ENCODE data around the gene MELK.

MELK gene

DNA sequence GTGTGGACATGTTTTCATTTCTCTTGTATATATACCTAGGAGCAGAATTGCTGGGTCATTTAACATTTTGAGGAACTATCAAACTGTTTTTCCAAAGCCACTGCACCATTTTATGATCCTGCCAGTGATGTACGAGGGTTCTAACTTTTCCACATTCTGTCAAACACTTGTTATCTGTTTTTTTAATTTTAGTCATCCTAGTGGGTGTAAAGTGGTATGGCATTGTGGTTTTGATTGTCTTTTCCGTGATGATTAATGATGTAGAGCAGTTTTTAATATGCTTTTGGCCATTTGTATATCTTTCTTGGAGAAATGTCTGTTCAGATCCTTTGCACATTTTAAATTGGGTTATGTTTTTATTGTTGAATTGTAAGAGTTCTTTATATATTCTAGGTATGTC lies 107.0 kb downstream of the MELK start:
- Histone ChIP-seq H3K36me3 (ENCODE audit: control insufficient read depth, insufficient read depth, low read length) (no peaks in the 10 kb centered on the region), H3K9ac (ENCODE audit: low read length) (no peak overlapping the region), H3K27me3 (ENCODE audit: control insufficient read depth, insufficient read depth, low read length) (no peaks in the 10 kb centered on the region)

DNA sequence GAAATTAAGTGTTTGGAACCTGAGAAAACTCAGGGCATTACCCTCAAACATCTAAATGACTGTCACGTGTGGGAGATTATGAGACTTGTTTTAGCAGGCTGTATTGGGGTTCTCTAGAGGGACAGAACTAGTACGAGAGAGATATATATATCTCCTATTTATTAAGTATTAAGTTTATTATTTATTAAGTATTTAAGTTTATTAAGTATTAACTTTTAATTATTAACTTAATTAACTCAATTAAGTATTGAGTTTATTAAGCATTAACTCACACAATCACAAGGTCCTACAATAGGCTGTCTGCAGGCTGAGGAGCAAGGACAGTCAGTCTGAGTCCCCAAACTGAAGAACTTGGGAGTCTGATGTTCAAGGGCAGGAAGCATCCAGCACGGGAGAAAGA lies 113.8 kb downstream of the MELK start:
- Histone ChIP-seq H3K4me1 (ENCODE audit: control insufficient read depth, insufficient read depth, low read length) (no peaks in the 10 kb centered on the region), H3K9ac (ENCODE audit: low read length) (no peak overlapping the region), H3K27me3 (ENCODE audit: control insufficient read depth, insufficient read depth, low read length) (no peaks in the 10 kb centered on the region), H3K4me3 (ENCODE audit: low read length) (no peak overlapping the region), H3K36me3 (ENCODE audit: control insufficient read depth, insufficient read depth, low read length) (no peaks in the 10 kb centered on the region), H3K9me3 (ENCODE audit: control insufficient read depth, low read length) (no peaks in the 10 kb centered on the region)

More for the DNA sequence above, 107.0 kb downstream of the MELK start:
- Histone ChIP-seq H3K4me1 (ENCODE audit: control insufficient read depth, insufficient read depth, low read length) (no peaks in the 10 kb centered on the region), H3K4me3 (ENCODE audit: low read length) (no peak overlapping the region), H3K9me3 (ENCODE audit: control insufficient read depth, low read length) (no peaks in the 10 kb centered on the region)

DNA sequence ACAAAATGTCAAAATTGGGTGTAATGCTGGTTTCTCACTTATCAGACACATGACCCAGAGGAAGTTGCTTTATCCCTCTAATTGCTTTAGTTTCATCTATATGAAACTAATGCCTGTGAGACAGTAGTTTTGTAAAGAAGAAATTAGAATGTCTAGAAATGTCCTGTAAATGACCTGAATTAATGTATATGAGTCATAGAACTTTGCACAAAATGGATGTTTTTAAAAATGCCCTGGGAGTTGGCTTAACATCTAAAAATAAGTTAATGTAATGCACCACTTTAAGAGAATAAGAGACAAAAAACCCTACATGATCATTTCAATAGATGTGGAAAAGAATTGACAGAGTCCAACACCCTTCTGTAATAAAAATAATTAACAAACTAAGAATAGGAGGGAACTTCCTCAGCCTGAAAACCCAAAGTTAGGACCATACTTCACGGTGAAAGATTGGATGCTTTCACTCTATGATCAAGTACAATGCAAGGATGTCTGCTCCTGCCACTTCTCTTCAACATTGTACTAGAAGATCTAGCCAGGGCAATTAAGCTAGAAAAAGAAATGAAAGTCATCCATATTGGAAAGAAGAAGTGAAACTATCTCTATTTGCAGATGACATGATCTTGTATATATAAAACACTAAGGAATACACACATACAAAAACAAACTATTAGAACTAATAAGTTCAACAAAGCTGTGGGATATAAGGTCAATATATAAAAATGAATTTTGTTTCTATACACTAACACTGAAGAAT lies 117.9 kb downstream of the MELK start:
- Histone ChIP-seq H3K36me3 (ENCODE audit: control insufficient read depth, insufficient read depth, low read length) (no peaks in the 10 kb centered on the region), H3K9ac (ENCODE audit: low read length) (no peak overlapping the region), H3K4me1 (ENCODE audit: control insufficient read depth, insufficient read depth, low read length) (no peaks in the 10 kb centered on the region), H3K9me3 (ENCODE audit: control insufficient read depth, low read length) (no peaks in the 10 kb centered on the region), H3K4me3 (ENCODE audit: low read length) (no peak overlapping the region), H3K27me3 (ENCODE audit: control insufficient read depth, insufficient read depth, low read length) (no peaks in the 10 kb centered on the region)

DNA sequence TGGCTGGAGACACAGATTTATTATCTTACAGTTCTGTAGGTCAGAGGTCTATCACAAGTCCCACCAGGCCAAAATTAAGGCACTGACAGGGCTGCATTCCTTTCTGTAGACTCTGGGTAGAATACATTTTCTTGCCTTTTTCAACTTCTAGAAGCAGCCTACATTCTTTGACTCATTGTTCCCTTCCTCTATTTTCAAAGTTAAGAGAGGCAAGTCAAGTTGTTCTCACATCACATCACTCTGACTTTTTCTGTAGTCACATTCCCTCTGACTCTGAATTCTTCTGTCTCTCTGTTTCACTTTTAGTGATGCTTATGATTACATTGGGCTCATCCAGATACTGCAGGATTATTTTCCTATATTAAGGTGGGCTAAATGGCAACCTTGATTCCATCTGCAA lies 119.0 kb downstream of the MELK start:
- no peaks in the 10 kb centered on the region for H3K9me3 ChIP-seq (ENCODE audit: control insufficient read depth, low read length)
- H3K27me3 ChIP-seq (ENCODE audit: control insufficient read depth, insufficient read depth, low read length) = no peaks in the 10 kb centered on the region
- H3K4me1 ChIP-seq (ENCODE audit: control insufficient read depth, insufficient read depth, low read length) = no peaks in the 10 kb centered on the region
- H3K9ac ChIP-seq (ENCODE audit: low read length) = no peak overlapping the region
- H3K4me3 ChIP-seq (ENCODE audit: low read length) = no peak overlapping the region
- no peaks in the 10 kb centered on the region for H3K36me3 ChIP-seq (ENCODE audit: control insufficient read depth, insufficient read depth, low read length)

DNA sequence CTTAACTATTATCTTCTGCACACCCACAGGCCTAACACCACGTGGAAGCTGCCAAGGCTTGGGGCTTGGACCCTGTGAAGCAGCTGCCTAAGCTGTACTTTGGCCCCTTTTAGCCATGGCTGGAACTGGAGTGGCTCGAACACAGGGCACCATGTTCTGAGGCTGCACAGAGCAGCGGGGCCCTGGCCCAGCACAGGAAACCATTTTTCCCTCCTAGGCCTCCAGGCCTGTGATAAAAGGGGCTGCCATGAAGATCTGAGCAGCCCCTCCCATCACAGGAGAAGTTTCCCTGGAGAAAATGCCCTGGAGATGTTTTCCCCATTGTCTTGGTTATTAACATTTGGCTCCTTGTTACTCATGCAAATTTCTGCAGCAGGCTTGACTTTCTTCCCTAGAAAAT lies 126.3 kb downstream of the MELK start:
- no peak overlapping the region for H3K9ac ChIP-seq (ENCODE audit: low read length)
- no peaks in the 10 kb centered on the region for H3K9me3 ChIP-seq (ENCODE audit: control insufficient read depth, low read length)
- H3K4me3 ChIP-seq (ENCODE audit: low read length) = no peak overlapping the region
- no peaks in the 10 kb centered on the region for H3K36me3 ChIP-seq (ENCODE audit: control insufficient read depth, insufficient read depth, low read length)
- H3K4me1 ChIP-seq (ENCODE audit: control insufficient read depth, insufficient read depth, low read length) = no peaks in the 10 kb centered on the region
- no peaks in the 10 kb centered on the region for H3K27me3 ChIP-seq (ENCODE audit: control insufficient read depth, insufficient read depth, low read length)

DNA sequence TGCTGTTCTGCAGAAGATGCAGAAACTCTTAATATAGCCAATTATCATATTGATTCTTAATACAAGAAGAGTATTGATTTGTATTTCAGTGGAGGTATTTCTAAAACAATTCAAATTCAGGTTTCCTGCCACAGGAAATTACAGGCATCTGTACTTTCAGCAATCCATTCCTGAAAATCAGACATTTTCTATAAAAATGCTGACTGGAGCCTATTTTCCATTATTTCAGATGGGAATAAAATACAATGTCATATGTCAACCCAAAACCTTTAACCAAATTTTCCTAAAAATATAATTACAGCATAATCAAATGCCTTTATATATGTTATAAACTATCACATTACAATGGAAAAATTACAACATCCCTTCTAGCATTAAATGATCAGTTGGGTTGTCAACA lies 131.5 kb downstream of the MELK start:
- no peaks in the 10 kb centered on the region for H3K27me3 ChIP-seq (ENCODE audit: control insufficient read depth, insufficient read depth, low read length)
- H3K4me3 ChIP-seq (ENCODE audit: low read length) = no peak overlapping the region
- H3K4me1 ChIP-seq (ENCODE audit: control insufficient read depth, insufficient read depth, low read length) = no peaks in the 10 kb centered on the region
- no peaks in the 10 kb centered on the region for H3K36me3 ChIP-seq (ENCODE audit: control insufficient read depth, insufficient read depth, low read length)
- no peaks in the 10 kb centered on the region for H3K9me3 ChIP-seq (ENCODE audit: control insufficient read depth, low read length)
- no peak overlapping the region for H3K9ac ChIP-seq (ENCODE audit: low read length)

DNA sequence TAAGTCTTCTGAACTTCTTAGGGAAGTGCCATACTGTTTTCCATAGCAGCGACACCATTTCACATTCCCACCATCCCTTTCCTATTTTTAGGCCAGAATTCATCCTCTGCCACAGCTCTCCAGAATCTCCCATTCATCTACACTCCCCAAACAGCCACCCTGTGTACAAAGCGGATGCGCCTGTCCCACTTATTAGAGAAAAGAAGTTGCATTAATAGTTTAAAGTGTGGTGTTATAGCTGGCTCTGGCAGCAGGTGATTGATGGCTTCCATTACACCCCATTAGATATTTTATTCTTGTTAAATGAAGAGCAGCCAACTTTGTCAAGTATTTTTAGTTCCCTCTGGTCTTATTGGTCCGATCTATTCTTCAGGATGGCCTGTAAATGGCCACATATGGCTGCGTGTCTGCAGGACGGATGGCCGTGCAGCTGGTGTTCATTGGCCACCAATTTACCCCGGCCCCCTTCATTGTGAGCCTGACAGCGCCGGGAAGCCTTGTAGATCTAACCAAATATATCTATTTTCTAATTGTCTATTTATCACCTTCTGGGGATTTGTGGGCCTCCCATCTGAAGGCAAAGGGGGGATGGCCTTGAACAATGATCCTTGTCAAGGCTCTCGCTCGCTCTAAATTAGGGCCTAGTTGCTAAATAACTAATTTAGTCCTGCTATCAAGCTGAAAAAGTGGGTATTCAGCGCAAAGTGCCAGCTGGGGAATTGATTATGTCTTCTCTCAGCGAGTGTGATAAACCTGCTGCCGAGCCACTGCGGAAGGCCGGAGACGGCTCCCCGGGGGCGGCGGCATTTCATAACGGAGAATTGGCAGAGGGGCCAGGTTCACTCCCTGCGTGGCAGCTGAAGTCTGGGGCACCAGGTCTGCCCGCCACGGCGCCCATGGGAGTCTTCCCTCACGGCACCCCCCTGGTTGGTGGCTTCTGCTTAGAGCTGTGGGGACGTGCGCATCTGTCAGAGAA lies 141.1 kb downstream of the MELK start:
- H3K4me3 ChIP-seq (ENCODE audit: low read length) = no peak overlapping the region
- H3K27me3 ChIP-seq (ENCODE audit: control insufficient read depth, insufficient read depth, low read length) = no peaks in the 10 kb centered on the region
- no peaks in the 10 kb centered on the region for H3K9me3 ChIP-seq (ENCODE audit: control insufficient read depth, low read length)

DNA sequence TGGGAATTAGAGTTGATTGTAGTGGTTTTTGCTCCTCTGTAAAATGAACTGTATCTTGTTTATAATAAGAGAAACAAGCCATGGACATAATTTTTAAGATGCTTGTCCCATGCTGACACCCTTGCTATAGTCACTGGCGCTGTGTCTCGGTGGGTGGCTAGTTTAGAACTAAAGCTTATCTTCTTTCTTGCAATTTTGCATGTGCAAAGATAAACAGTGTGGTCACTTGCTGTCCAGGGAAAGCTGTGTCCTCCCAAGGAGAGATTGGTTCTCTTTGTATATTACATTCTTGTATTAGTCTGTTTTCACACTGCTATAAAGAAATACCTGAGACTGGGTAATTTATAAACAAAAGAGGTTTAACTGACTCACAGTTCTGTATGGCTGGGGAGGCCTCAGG lies 143.8 kb downstream of the MELK start:
- no peaks in the 10 kb centered on the region for H3K4me1 ChIP-seq (ENCODE audit: control insufficient read depth, insufficient read depth, low read length)

More for the DNA sequence above, 141.1 kb downstream of the MELK start:
- Histone ChIP-seq H3K9ac (ENCODE audit: low read length) (no peak overlapping the region), H3K4me1 (ENCODE audit: control insufficient read depth, insufficient read depth, low read length) (no peaks in the 10 kb centered on the region), H3K36me3 (ENCODE audit: control insufficient read depth, insufficient read depth, low read length) (no peaks in the 10 kb centered on the region)

DNA sequence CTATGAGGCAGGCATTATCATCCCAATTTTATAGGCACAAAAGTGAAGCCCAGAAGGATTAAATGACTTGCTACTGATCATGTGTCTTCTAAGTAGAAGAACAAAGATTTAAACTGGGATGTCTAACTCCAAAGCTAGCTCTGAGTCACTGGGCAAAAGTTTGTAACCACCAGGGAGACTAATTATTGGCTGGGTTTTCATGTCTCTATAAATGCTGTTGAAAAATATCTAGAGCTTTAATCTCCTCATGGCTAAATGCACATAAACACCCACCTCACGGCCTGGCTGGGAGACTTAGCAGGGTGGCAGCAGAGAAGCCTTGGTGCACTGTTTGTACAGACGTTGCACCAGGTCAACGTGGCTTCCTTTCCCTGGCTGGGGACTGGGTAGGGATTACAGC lies 144.6 kb downstream of the MELK start:
- Histone ChIP-seq H3K9me3 (ENCODE audit: control insufficient read depth, low read length) (no peaks in the 10 kb centered on the region), H3K36me3 (ENCODE audit: control insufficient read depth, insufficient read depth, low read length) (no peaks in the 10 kb centered on the region), H3K4me1 (ENCODE audit: control insufficient read depth, insufficient read depth, low read length) (no peaks in the 10 kb centered on the region), H3K9ac (ENCODE audit: low read length) (no peak overlapping the region), H3K4me3 (ENCODE audit: low read length) (no peak overlapping the region), H3K27me3 (ENCODE audit: control insufficient read depth, insufficient read depth, low read length) (no peaks in the 10 kb centered on the region)

More for the DNA sequence above, 143.8 kb downstream of the MELK start:
- Histone ChIP-seq H3K36me3 (ENCODE audit: control insufficient read depth, insufficient read depth, low read length) (no peaks in the 10 kb centered on the region), H3K27me3 (ENCODE audit: control insufficient read depth, insufficient read depth, low read length) (no peaks in the 10 kb centered on the region), H3K4me3 (ENCODE audit: low read length) (no peak overlapping the region), H3K9ac (ENCODE audit: low read length) (no peak overlapping the region), H3K9me3 (ENCODE audit: control insufficient read depth, low read length) (no peaks in the 10 kb centered on the region)

DNA sequence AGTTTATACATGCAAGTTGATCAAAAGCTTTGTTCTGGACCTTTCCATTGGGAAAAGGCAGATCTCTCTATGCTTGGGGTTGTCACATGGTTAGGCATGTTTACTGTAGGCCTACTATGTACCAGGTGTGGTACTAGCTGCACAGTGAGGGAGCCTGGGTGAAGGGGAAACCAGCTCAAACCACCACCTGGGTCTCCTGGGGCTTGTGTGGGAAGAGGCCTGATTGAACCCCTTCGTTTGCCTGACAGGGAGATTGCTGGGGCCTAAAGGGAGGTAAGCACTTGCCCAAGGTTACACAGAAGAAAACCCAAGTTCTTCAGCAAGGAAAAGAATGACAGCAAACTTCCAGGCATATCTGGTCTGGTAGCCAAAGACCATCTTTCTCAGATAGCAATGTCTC lies 145.9 kb downstream of the MELK start:
- Histone ChIP-seq H3K9me3 (ENCODE audit: control insufficient read depth, low read length) (no peaks in the 10 kb centered on the region), H3K4me3 (ENCODE audit: low read length) (no peak overlapping the region), H3K27me3 (ENCODE audit: control insufficient read depth, insufficient read depth, low read length) (no peaks in the 10 kb centered on the region), H3K9ac (ENCODE audit: low read length) (no peak overlapping the region), H3K4me1 (ENCODE audit: control insufficient read depth, insufficient read depth, low read length) (no peaks in the 10 kb centered on the region), H3K36me3 (ENCODE audit: control insufficient read depth, insufficient read depth, low read length) (no peaks in the 10 kb centered on the region)

DNA sequence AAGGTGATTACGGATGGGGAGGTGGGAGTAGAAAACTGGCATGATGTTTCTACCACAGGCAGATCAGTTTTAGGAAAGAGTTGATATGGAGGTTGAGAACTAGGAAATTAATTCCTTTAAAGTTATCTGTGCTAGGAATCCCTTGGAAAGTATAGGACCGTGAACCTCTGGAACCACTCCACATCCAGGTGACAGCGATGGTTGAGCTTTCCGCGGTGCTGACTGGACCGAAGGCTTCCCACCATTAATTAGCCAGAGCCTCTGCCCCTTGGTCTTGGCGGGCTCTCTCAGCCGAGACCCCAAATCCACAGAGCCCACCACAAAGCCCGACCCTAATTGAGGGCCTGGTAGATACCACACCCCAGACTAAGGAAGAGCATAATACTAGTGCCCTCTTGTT lies 147.3 kb downstream of the MELK start:
- Histone ChIP-seq H3K4me3 (ENCODE audit: low read length) (no peak overlapping the region), H3K36me3 (ENCODE audit: control insufficient read depth, insufficient read depth, low read length) (no peaks in the 10 kb centered on the region), H3K9ac (ENCODE audit: low read length) (no peak overlapping the region), H3K27me3 (ENCODE audit: control insufficient read depth, insufficient read depth, low read length) (no peaks in the 10 kb centered on the region), H3K9me3 (ENCODE audit: control insufficient read depth, low read length) (no peaks in the 10 kb centered on the region), H3K4me1 (ENCODE audit: control insufficient read depth, insufficient read depth, low read length) (no peaks in the 10 kb centered on the region)

DNA sequence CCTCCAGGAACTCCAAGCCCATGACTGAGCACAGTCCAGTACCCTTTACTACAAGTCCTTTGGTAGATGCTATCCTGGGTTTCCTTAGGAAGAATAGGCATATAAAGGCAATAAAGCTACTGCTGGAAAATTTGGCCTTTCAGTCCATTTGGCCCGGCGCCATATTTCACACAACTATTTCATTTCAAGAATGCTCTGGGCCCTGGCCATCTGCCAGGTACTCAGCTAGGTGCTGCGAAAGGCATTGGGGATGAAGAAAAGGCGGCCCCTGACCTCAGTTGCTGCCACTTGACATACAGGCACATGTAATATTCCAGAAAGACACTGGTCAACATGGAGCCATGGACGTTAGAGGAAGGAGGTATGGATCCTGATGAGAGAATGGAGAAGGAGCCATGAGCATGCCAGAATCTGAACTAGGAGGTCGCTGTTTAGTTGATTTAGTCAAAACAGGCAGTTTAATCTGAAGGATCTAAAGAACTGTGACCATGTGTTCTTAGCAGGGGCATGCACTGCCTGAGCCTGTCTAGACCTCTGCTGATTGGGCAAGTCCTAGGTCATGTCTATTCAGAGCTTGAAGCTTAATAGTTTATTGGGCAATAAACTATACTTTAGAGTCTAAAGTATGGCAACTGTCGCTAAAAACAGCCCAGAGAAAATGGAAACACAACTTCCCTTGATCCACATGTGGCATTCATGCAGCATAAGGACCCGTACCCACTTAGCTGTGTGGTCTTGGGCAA lies 149.3 kb downstream of the MELK start:
- H3K36me3 ChIP-seq (ENCODE audit: control insufficient read depth, insufficient read depth, low read length) = no peaks in the 10 kb centered on the region
- no peaks in the 10 kb centered on the region for H3K4me1 ChIP-seq (ENCODE audit: control insufficient read depth, insufficient read depth, low read length)
- no peak overlapping the region for H3K4me3 ChIP-seq (ENCODE audit: low read length)
- H3K27me3 ChIP-seq (ENCODE audit: control insufficient read depth, insufficient read depth, low read length) = no peaks in the 10 kb centered on the region
- H3K9me3 ChIP-seq (ENCODE audit: control insufficient read depth, low read length) = no peaks in the 10 kb centered on the region
- no peak overlapping the region for H3K9ac ChIP-seq (ENCODE audit: low read length)

Data from mucosa of stomach (tissue), 1 donor.